HG03439 (cell line): ENCODE data around the gene DENND6B.

Experiments
- ATAC-seq: cut with Tn5 transposase; IDR thresholded peaks from one replicate; pipeline ENCODE4 v1.9.1; 2021; ENCODE audit warnings: mild to moderate bottlenecking, moderate library complexity; ENCODE audit not compliant: unreplicated experiment

Gene DENND6B

GRCh38 chr22:50260801-50261614 lies 65.8 kb downstream of the DENND6B start:
- ATAC-seq = no peak

GRCh38 chr22:50260434-50260800 lies 66.4 kb downstream of the DENND6B start:
- ATAC-seq = no peak

GRCh38 chr22:50259302-50259701 lies 67.5 kb downstream of the DENND6B start:
- no peak for ATAC-seq
